K562 (cell line): Measurements from ENCODE around the gene POLRMT. TPM values are rescaled to one million over a fixed set of nuclear protein-coding genes. Genes with fewer than 3 reads are reported as not detected.
A peak's percentile ranks its signal among the peaks of the same experiment; 100 is the strongest.

Experiments
- ATAC-seq: fragments of 200-7000 bp; cut with Tn5 transposase; 3 replicates; pipeline ENCODE4 v1.9.1; 2020; ENCODE audit warnings: moderate library complexity
- BruUV-seq: library from RNA; stranded (reverse); fragments of 400-500 nt; replicated peaks from 2 replicates; lab custom pipeline; 2021; lab: Mats Ljungman, UMichigan
- CTCF ChIA-PET: fragments of 300-600 bp; formaldehyde crosslinking; extraction: SDS; loops from one replicate; lab custom pipeline; 2021; ENCODE audit warnings: low intra/inter-chr PET ratio; lab: Yijun Ruan, JAX
- POLR2A ChIA-PET: fragments of 300-600, 350-650 bp; sonication (Branson Sonifier 250); formaldehyde crosslinking; extraction: SDS; loops from one replicate; lab custom pipeline; 2021; ENCODE audit warnings: antibody characterized with exemption, inconsistent platforms; lab: Yijun Ruan, JAX
- DNase-seq, 4 experiments: peaks; one replicate each; pipeline versions ENCODE4 v3.0.0 to v3.0.0-alpha.2; 2011 to 2018; ENCODE audit warnings: low spot score in 3 of 4, mixed read lengths in 3 of 4; ENCODE audit errors: extremely low read depth in 1 of 4
- FAIRE-seq: peaks from 2 replicates; lab custom pipeline; 2011; peaks lifted over from hg19 to GRCh38; lab: Jason Lieb, UNC
- H2AFZ ChIP-seq: 2 replicates; pipeline ENCODE4 v1.6.0; 2011; ENCODE audit warnings: low read depth, low read length, control low read depth, inconsistent platforms
- H3K27ac ChIP-seq: fragments of 200-600 bp; 3 replicates; pipeline ENCODE4 v1.8.0; 2011; ENCODE audit warnings: low read depth, mild to moderate bottlenecking, control low read depth, inconsistent platforms, low read length, moderate library complexity, mixed read lengths; ENCODE audit errors: extremely low read depth
- H3K27me3 ChIP-seq, 2 experiments: fragments of 300-600 bp in 1 of 2; 2 replicates in 1 of 2; 3 replicates in 1 of 2; pipeline versions ENCODE4 v1.6.0 to v1.8.0; 2011; ENCODE audit warnings: inconsistent platforms in 2 of 2, low read length in 2 of 2, mild to moderate bottlenecking in 1 of 2, mixed read lengths in 1 of 2, moderate library complexity in 1 of 2; ENCODE audit not compliant: control insufficient read depth in 2 of 2, insufficient read depth in 2 of 2
- H3K36me3 ChIP-seq: fragments of 300-600 bp; 3 replicates; pipeline ENCODE4 v1.8.0; 2011; ENCODE audit warnings: mild to moderate bottlenecking, low read length, inconsistent platforms; ENCODE audit not compliant: control insufficient read depth, insufficient read depth
- H3K4me1 ChIP-seq, 2 experiments: fragments of 200-600 bp in 1 of 2; replicated peaks in 1 of 2; 2 replicates in 1 of 2; 3 replicates in 1 of 2; pipeline versions ENCODE4 v1.5.1 to v1.8.0; 2011; ENCODE audit warnings: inconsistent platforms in 2 of 2, low read length in 2 of 2, mild to moderate bottlenecking in 1 of 2, mixed read lengths in 1 of 2, moderate library complexity in 1 of 2; ENCODE audit not compliant: control insufficient read depth in 2 of 2, insufficient read depth in 2 of 2
- H3K4me2 ChIP-seq: 2 replicates; pipeline ENCODE4 v1.6.1; 2011; ENCODE audit warnings: low read length, control low read depth, inconsistent platforms, mixed read lengths; ENCODE audit not compliant: insufficient read depth
- H3K4me3 ChIP-seq: fragments of 200-600 bp; sonication (generic), shearing (Covaris generic); 2 replicates; pipeline ENCODE4 v1.5.1; 2016; ENCODE audit warnings: control low read depth, inconsistent platforms
- H3K79me2 ChIP-seq: fragments of 200-600 bp; 3 replicates; pipeline ENCODE4 v1.8.0; 2011; ENCODE audit warnings: low read length, inconsistent platforms; ENCODE audit not compliant: control insufficient read depth, insufficient read depth
- H3K9ac ChIP-seq, 2 experiments: 2 replicates each; pipeline versions ENCODE4 v1.6.0 to v1.6.1; 2011; ENCODE audit warnings: low read depth in 2 of 2, low read length in 2 of 2, control low read depth in 1 of 2, inconsistent platforms in 1 of 2, mild to moderate bottlenecking in 1 of 2, mixed read lengths in 1 of 2; ENCODE audit not compliant: insufficient read depth in 1 of 2
- H3K9me1 ChIP-seq: one replicate; pipeline ENCODE4 v1.6.0; 2011; ENCODE audit warnings: inconsistent platforms, mild to moderate bottlenecking, low read length, moderate library complexity; ENCODE audit not compliant: control insufficient read depth, insufficient read depth
- H3K9me3 ChIP-seq: replicated peaks from 2 replicates; pipeline ENCODE4 v1.5.1; 2011; ENCODE audit warnings: low read depth, low read length, inconsistent platforms; ENCODE audit not compliant: control insufficient read depth, insufficient read depth
- H4K20me1 ChIP-seq: replicated peaks from 2 replicates; pipeline ENCODE4 v1.6.1; 2011; ENCODE audit warnings: low read length, inconsistent platforms, mixed read lengths; ENCODE audit not compliant: control insufficient read depth, insufficient read depth
- FOXM1 ChIP-seq, 2 experiments: fragments of 450-650 bp in 1 of 2; sonication (generic) in 1 of 2; formaldehyde crosslinking in 1 of 2; IDR thresholded peaks; 2 replicates each; pipeline versions ENCODE4 v1.6.1 to v1.9.0; 2017 to 2022; ENCODE audit warnings: low read depth in 2 of 2, mild to moderate bottlenecking in 2 of 2, missing genetic modification reagents in 1 of 2, moderate library complexity in 1 of 2
- MTF1 ChIP-seq: fragments of 250-450 bp; sonication (Bioruptor Pico); IDR thresholded peaks from 2 replicates; pipeline ENCODE4 v1.9.0; 2021; ENCODE audit warnings: moderate library complexity, mild to moderate bottlenecking, inconsistent platforms, borderline replicate concordance
- REST ChIP-seq, 2 experiments: fragments of 450-650 bp; formaldehyde crosslinking in 1 of 2; IDR thresholded peaks; 2 replicates each; pipeline versions ENCODE4 v1.4.0 to v1.6.1; 2014 to 2020; ENCODE audit warnings: mild to moderate bottlenecking in 2 of 2, borderline replicate concordance in 1 of 2, low read depth in 1 of 2
- SMARCA5 ChIP-seq: fragments of 450-650 bp; IDR thresholded peaks from 2 replicates; pipeline ENCODE4 v1.6.1; 2016
- TARDBP ChIP-seq: fragments of 450-650 bp; IDR thresholded peaks from 2 replicates; pipeline ENCODE4 v1.6.1; 2016
- ZFX ChIP-seq: sonication (generic); formaldehyde crosslinking; IDR thresholded peaks from 2 replicates; pipeline ENCODE4 v1.8.0; 2022; ENCODE audit warnings: mild to moderate bottlenecking, missing genetic modification reagents, moderate library complexity
- ZNF830 ChIP-seq: fragments of 250-450 bp; sonication (Bioruptor Pico); IDR thresholded peaks from 2 replicates; pipeline ENCODE4 v1.5.0; 2021; ENCODE audit warnings: mild to moderate bottlenecking
- WGBS: fragments of 100-300 bp; shearing (Covaris generic); methylation state at CpG from one replicate; pipeline ENCODE4 v1.1.6; 2016; ENCODE audit warnings: low coverage, mixed read lengths; ENCODE audit not compliant: insufficient coverage; ENCODE audit errors: missing lambda C conversion rate; 5-methylcytosine and 5-hydroxymethylcytosine counted together
- in situ Hi-C: fragments of 300-500 bp; cut with MboI; formaldehyde crosslinking; loops from 4 replicates; pipeline ENCODE4 v1.15.0; 2018; ENCODE audit warnings: inconsistent platforms, mixed read lengths
- intact Hi-C: fragments of 100-400 bp; cut with micrococcal nuclease; formaldehyde crosslinking; loops from 2 replicates; pipeline ENCODE4 v1.14.2; 2022
- polyA plus RNA-seq, 8 experiments: library from polyadenylated mRNA; depleted of rRNA in 4 of 8; stranded (reverse) in 5 of 8; unstranded in 3 of 8; fragments of >200 nt; fragmentation: Nextera tagmentation in 2 of 8; fragmentation: Illumina TruSeq in 1 of 8; extraction: Ambion mirVana in 2 of 8; extraction: Trizol in 1 of 8; gene quantifications; 2 replicates each; pipeline versions ENCODE4 v1.2.1 to v1.2.3, GENCODE V29; 2011 to 2014; ENCODE audit warnings: inconsistent platforms in 1 of 8, missing spikeins in 1 of 8
- total RNA-seq, 7 experiments: library from RNA; depleted of rRNA in 6 of 7; stranded (reverse); fragments of >200 nt in 6 of 7; fragmentation: Illumina TruSeq in 2 of 7; extraction: Trizol in 2 of 7; gene quantifications; 2 replicates each; pipeline versions ENCODE4 v1.2.1 to v1.2.3, GENCODE V29; 2011 to 2021; ENCODE audit warnings: low replicate concordance in 1 of 7

POLRMT gene
- total and polyA plus RNA-seq, 9 of the 15 experiments (the other 6 are each of a cell fraction or from before 2014, with no cell fraction given): 30.3 to 144 (median 68.0) TPM

DNA sequence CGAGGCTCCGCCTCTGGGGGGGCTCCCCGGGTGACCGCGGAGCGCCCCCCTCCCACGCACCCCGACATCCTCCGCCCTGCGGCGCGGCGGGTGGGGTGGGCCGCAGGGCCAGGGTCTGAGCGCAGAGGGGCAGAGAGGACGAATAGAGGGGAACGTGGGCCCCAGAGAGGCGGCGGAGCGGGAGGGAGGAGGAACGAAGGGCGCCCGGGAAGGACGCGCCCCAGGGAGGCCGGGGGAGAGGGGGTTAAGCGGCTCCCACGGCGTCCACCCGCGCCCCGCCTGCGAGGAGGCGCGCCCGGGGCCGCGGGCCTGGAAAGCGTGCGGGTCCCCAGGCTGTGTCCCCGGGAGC lies 42.6 kb downstream of the POLRMT start:
- H2AFZ ChIP-seq: no peak overlapping the region
- in situ Hi-C loops (no loop called here), intact Hi-C loops (no loop called here)
- peak overlapping the region; percentile 28; the same call in 1 of the 2 replicates for H3K4me3 ChIP-seq
- H3K9me3 ChIP-seq: no peaks in the 10 kb centered on the region
- no peaks in the 10 kb centered on the region for H3K79me2 ChIP-seq
- no peak overlapping the region for H3K27ac ChIP-seq
- peaks cover 3 to 80% of the 10 kb centered on the region in 2 experiments; a peak in 3 of 5 replicates for H3K4me1 ChIP-seq
- H4K20me1 ChIP-seq: peaks cover 17% of the 10 kb centered on the region; the same call in 1 of the 2 replicates
- no peaks in the 10 kb centered on the region for H3K36me3 ChIP-seq
- ChIA-PET POLR2A (no interaction called here), CTCF (no interaction called here)
- H3K4me2 ChIP-seq: no peak overlapping the region
- DNase-seq: no peak
- 0% methylated on average over 6 of the region's 41 CpGs for WGBS
- no TSS peak for BruUV-seq
- no peaks in the 10 kb centered on the region for H3K9me1 ChIP-seq
- TF ChIP-seq ZNF830 (CRISPR knock-in tag): no peak
- TF ChIP-seq MTF1 (CRISPR knock-in tag): no peak
- 0 out of 2 replicates have a peak, but pooled peaks have one; percentile 4 for TF ChIP-seq ZFX (CRISPR knock-in tag)
- H3K27me3 ChIP-seq: peaks cover 12 to 31% of the 10 kb centered on the region in 2 experiments; a peak in 4 of 5 replicates
- FAIRE-seq: no peak
- H3K9ac ChIP-seq: no peak overlapping the region
- ATAC-seq: no peak

GRCh38 chr19:590396-590745 lies 43.0 kb downstream of the POLRMT start:
- in situ Hi-C loops: no loop called here
- no peaks in the 10 kb centered on the region for H3K9me3 ChIP-seq
- DNase-seq (peak in 2 of 4 experiments; percentile 36 to 69), FAIRE-seq (no peak), ATAC-seq (peak; percentile 29)
- ChIA-PET POLR2A (interaction anchor here (0.9 kb wide), 1 partner anchor 16 kb away, joined by 4 read pairs; no protein-coding TSS in a partner anchor), CTCF (no interaction called here)
- H4K20me1 ChIP-seq: peaks cover 17% of the 10 kb centered on the region; the same call in 1 of the 2 replicates
- H3K36me3 ChIP-seq: no peaks in the 10 kb centered on the region
- H3K4me3 ChIP-seq: peak overlapping the region; percentile 28; the same call in 1 of the 2 replicates
- peaks cover 8 to 27% of the 10 kb centered on the region in 2 experiments; a peak in 4 of 5 replicates for H3K27me3 ChIP-seq
- H3K4me1 ChIP-seq: peaks cover 3 to 80% of the 10 kb centered on the region in 2 experiments; a peak in 3 of 5 replicates
- BruUV-seq: no TSS peak
- no peaks in the 10 kb centered on the region for H3K9me1 ChIP-seq
- intact Hi-C loops: no loop called here
- H3K27ac ChIP-seq: no peak overlapping the region
- H3K4me2 ChIP-seq: no peak overlapping the region
- 1% methylated on average over 22 of the region's 50 CpGs for WGBS
- H3K9ac ChIP-seq: peak overlapping the region in 1 of 2 experiments; percentile 71; a peak in 2 of 4 replicates
- H3K79me2 ChIP-seq: no peaks in the 10 kb centered on the region
- no peak overlapping the region for H2AFZ ChIP-seq
- TF ChIP-seq SMARCA5 (no peak), TARDBP (no peak), REST (IDR thresholded peaks at IDR 0.05; ENCODE audit: borderline replicate concordance) (no peak), REST (CRISPR knock-in tag; IDR thresholded peaks at IDR 0.05; ENCODE audit: low read depth) (0 out of 2 replicates have a peak, but pooled peaks have one; percentile 45), FOXM1 (IDR thresholded peaks at IDR 0.05; ENCODE audit: low read depth) (no peak), FOXM1 (CRISPR knock-in tag; IDR thresholded peaks at IDR 0.05; ENCODE audit: low read depth) (0 out of 2 replicates have a peak, but pooled peaks have one; percentile 3)
